ENCODE results near the gene CDC27.
A peak's percentile ranks its signal among the peaks of the same experiment; 100 is the strongest.
"Not testable (repeated sequence)": the region's sequence is repeated elsewhere in the genome, so short reads cannot be mapped to it uniquely, and the experiment has no call there.

The CDC27 gene

DNA sequence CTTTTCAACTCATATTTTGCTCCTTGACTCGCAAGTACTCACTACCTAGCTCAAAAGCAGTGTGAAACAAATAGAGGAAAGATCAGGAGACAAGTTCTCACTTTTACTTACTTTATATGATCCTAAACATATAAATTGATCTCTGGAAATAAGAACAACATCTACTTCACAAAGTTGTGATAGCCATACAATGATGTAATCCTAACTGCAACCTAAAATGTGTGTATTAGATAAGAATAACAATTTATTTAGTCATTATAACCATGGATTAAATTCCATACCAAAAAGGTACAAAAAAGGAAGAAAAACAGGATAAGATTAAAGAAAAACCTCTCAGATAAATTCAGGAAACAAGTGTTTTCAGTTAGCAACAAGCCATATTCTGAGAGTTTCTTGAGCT is 103.4 kb downstream of the CDC27 start:
- Histone ChIP-seq H3K4me3 (no peak overlapping the region), H3K27ac (no peak overlapping the region)

DNA sequence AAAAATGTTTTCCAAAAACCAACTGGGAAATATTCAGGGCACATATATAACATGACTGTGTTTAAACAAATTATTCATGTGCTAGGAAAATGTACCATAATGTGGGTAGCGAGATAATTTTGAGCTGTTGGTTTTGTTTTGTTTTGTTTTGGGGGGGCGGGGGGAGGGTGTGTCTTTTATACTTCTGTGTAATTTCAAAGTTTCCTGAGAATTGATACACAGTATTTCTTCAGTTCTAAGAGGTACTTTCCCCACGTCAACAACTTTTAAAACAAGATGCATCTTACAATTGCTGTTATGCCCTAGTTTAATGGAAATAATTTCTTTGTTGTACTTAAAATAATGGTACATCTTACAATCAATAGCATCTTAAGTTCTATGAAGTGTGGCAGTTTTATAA is 110.3 kb downstream of the CDC27 start:
- H3K4me3 ChIP-seq = no peak overlapping the region
- H3K27ac ChIP-seq = no peak overlapping the region

DNA sequence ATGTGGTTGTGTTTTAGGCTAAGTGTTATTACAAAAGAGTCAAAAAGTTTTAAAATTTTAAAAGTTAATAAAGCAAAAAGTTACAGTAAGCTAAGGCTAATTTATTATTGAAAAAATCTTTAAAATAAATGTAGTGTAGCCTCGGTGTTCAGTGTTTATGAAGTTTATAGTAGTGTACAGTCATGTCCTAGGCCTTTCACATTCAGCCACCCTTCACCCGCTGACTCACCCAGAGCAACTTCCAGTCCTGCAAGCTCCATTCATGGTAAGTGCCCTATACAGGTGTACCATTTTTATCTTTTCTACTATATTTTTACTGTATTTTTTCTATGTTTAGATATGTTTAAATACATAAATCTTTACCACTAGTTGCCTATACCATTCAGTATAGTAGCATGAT is 111.5 kb downstream of the CDC27 start:
- Histone ChIP-seq H3K4me3 (no peak overlapping the region), H3K27ac (no peak overlapping the region)

DNA sequence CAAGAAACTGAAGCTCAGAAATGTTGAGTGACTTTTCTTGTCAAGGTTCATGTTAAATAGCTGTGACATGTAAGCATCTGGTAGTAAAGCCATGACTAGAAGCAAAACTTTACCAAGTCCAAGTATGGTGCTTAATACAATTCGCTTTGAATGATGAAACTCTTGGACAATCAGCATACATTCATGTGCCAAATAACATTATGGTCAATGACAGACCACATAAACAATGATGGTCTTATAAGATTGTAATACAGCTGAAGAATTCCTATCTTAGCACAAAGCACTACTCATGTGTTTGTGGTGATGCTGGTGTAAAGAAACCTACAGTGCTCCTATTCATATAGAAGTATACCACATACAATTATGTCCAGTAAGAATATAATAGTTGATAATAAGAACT is 112.9 kb downstream of the CDC27 start:
- Histone ChIP-seq H3K4me3 (no peak overlapping the region), H3K27ac (no peak overlapping the region)

DNA sequence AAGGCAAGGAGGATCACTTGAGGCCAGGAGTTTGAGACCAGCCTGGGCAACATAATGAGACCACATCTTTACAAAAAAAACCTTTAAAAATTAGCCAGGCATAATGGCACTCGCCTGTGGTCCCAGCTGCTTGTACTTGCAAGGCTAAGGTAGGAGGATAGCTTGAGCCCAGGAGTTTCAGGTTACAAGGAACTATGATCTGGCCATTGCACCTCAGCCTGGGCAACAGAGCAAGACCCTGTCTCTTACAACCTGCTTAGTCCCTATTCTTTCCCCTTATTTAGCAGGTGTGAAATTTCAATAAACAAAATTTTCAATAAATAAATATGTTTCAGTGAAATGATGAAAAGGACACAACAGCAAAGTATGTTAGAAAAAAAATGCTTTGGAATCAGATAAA is 114.7 kb downstream of the CDC27 start:
- not testable (repeated sequence) for H3K4me3 ChIP-seq, H3K27ac ChIP-seq

DNA sequence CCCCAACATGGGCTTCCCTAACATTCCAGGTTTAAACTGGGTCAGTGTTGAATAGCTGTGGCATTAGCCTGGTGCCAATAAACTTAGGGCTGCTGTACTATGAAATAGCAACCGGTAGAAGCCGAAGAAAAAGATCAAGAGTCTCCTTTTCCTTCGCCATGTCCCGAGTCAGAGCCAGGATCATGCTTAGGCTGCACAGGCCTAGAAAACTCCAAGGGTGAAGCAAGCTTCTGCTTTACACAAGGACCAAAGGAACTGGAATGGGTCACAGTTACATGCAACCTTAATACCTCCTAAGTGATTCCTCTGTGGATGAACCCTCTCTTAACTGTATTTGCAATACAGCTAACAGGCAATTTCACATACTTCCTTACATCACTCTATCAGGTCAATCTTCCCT is 115.5 kb downstream of the CDC27 start:
- not testable (repeated sequence) for H3K4me3 ChIP-seq

DNA sequence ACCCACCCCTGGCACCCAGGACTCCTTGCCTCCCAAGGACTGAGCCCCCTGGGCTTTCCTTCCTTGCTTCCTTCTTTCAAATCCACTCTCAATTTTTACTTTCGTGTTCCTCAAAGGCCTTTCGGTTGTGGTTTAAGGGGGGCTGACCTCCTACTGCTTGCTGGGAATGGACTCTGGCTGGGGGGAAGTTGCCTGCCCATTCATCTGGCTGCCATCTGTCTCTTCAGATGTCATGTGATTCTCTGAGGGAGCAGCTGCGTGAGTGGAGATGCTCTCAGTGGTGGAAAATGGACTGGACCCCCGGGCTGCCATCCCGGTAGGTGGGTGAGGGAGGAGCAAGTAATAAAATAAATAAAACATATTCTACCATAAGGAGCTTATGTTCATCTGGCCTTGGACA is 116.2 kb downstream of the CDC27 start:
- H3K4me3 ChIP-seq = no peak overlapping the region
- H3K27ac ChIP-seq = peak overlapping the region in 10 of 21 experiments; percentile 36 to 77 (median 62)

More for the DNA sequence above, 115.5 kb downstream of the CDC27 start:
- peak overlapping the region in 1 of 21 experiments; percentile 75 for H3K27ac ChIP-seq

DNA sequence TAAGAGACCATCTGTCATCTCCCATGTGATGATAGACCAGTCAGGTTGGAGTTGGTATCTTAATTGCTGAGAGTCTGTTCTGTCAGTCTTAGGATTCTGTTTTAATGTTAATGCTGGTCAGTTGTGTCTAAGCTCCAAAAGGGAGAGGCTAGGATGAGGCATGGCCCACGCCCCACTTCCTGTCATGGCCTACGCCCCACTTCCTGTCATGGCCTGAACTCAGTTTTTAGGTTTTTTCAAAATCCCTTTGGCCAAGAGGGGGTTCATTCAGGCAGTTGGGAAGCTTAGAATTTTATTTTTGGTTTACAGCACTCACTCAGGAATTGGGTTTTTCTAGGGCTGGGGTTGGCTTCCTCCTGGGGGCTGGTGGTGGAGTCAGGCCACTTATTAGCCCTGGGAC is 117.9 kb downstream of the CDC27 start:
- H3K27ac ChIP-seq = peak overlapping the region in 6 of 21 experiments; percentile 5 to 82 (median 22)
- H3K4me3 ChIP-seq = not testable (repeated sequence)

DNA sequence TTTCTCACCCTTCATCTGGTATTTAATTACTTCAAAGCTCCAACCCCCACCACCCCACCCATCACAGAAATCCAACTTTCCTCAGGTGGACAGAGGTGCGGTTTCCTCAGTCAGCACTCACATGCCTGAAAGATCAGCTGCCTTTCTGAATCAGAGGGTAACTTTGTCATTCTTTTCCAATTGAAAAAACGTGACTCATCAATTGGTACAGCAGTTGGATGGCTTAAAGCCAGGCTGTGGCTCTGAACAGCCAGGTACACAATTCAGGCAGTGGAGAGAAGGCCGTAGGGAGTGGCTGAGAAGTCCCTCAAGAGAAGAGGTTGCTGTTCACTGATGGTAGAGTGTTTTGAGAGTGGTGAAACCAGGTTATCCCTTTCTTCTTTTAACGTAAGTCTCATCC is 118.8 kb downstream of the CDC27 start:
- peak overlapping the region in 9 of 21 experiments; percentile 14 to 82 (median 31) for H3K27ac ChIP-seq

More for the DNA sequence above, 118.8 kb downstream of the CDC27 start:
- not testable (repeated sequence) for H3K4me3 ChIP-seq
